ENCODE data around the gene TULP3. TPM values are rescaled to one million over a fixed set of nuclear protein-coding genes. Genes with fewer than 3 reads are reported as not detected.

The TULP3 gene
- total and polyA plus RNA-seq, 10 of the 15 experiments (the other 5 are each of a cell fraction or from before 2014, with no cell fraction given) = 3.1 to 10.4 (median 8.1) TPM

DNA sequence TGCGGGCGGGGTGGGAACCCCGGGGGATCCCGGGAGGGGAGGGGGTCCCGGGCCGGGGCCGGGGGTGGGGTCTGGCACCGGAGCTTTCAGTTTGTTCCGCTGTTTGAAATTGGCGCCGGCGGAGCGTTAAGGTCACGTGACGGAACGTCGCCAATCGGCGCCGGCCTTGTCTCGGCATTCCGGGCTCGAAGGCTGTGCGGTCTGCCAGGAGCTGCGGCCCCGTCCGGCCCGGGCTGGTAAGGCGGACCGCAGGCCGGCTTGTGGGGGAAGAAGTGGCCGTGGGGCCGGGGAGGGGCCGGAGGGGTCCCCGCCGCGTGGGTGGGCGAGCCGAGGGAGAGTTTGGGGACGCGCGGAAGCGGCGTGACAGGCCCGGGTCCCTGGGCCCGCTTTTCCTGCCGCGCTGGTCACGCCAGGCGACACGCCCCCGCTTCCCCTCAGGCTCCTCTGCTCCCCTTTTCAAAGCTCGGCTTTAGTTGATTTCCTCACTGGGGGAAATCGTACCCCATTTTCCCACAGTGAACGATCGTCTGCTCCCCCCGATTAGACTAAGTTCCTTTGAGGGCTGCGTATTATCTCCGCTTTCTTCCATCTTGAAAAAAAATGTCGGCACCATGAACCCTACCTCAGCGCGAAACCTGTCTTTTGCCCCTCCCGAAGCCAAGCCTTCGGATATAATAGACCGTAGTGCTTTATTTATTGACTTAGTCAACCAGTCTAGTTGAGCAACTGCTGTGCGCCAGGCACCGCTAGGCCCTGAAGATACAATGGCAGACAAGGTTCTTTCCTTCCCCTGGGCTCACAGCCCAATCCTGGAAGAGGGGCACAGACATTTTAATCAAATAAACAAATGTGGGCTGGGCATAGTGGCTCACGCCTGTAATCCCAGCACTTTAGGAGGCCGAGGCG, 13.4 kb upstream of the TULP3 start, which contains the start of the genes FOXM1 and RHNO1 (continued):
- TF ChIP-seq TCF3 (IDR thresholded peaks at IDR 0.05; ENCODE audit: borderline replicate concordance, insufficient read depth, low read depth, low read length) (no peak), DPF2 (IDR thresholded peaks at IDR 0.05) (peak; percentile 49; the same call in 1 of the 2 replicates), CHD4 (IDR thresholded peaks at IDR 0.05) (no peak), SUPT20H (IDR thresholded peaks at IDR 0.05; ENCODE audit: borderline replicate concordance, control insufficient read depth, low read depth, low read length) (no peak), YBX1 (IDR thresholded peaks at IDR 0.05) (no peak), LARP7 (IDR thresholded peaks at IDR 0.05) (peak; percentile 45; the same call in 1 of the 2 replicates), BHLHE40 (IDR thresholded peaks at IDR 0.05; ENCODE audit: borderline replicate concordance in 1 of 2, low read depth in 2 of 2, low read length in 1 of 2) (peak; percentile 50 to 97; a peak in 2 of 4 replicates), SIN3A (IDR thresholded peaks at IDR 0.05; ENCODE audit: low read depth, low read length) (peak; percentile 89), E4F1 (IDR thresholded peaks at IDR 0.05; ENCODE audit: borderline replicate concordance, partially characterized antibody) (no peak), HSF1 (IDR thresholded peaks at IDR 0.05; ENCODE audit: low read depth, low read length) (no peak), ZNF622 (IDR thresholded peaks at IDR 0.05) (no peak), POLR2AphosphoS2 (IDR thresholded peaks at IDR 0.05; ENCODE audit: low read depth, low read length) (no peak; the same call in 1 of the 2 replicates), CBX5 (IDR thresholded peaks at IDR 0.05; ENCODE audit: low read depth) (no peak), ZNF592 (IDR thresholded peaks at IDR 0.05) (0 out of 2 replicates have a peak, but pooled peaks have one; percentile 18)
- TF ChIP-seq, protein P1, sequence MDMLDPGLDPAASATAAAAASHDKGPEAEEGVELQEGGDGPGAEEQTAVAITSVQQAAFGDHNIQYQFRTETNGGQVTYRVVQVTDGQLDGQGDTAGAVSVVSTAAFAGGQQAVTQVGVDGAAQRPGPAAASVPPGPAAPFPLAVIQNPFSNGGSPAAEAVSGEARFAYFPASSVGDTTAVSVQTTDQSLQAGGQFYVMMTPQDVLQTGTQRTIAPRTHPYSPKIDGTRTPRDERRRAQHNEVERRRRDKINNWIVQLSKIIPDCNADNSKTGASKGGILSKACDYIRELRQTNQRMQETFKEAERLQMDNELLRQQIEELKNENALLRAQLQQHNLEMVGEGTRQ (IDR thresholded peaks at IDR 0.05; ENCODE audit: borderline replicate concordance, low read depth, low read length) = peak; percentile 89
- TF ChIP-seq, protein P2, sequence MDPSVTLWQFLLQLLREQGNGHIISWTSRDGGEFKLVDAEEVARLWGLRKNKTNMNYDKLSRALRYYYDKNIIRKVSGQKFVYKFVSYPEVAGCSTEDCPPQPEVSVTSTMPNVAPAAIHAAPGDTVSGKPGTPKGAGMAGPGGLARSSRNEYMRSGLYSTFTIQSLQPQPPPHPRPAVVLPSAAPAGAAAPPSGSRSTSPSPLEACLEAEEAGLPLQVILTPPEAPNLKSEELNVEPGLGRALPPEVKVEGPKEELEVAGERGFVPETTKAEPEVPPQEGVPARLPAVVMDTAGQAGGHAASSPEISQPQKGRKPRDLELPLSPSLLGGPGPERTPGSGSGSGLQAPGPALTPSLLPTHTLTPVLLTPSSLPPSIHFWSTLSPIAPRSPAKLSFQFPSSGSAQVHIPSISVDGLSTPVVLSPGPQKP (IDR thresholded peaks at IDR 0.05; ENCODE audit: low read depth, low read length) = no peak
